Activated CD4-positive, alpha-beta T cell treated with anti-CD3 and anti-CD28 coated beads, Interleukin-2, amount 10 ng/mL, durations not matched to agents 24 days and 14 days (primary cell): ENCODE data around the gene IGFBP4. TPM values are rescaled to one million over a fixed set of nuclear protein-coding genes. Genes with fewer than 3 reads are reported as not detected.
A peak's percentile ranks its signal among the peaks of the same experiment; 100 is the strongest.

Source experiments
- DNase-seq: peaks from one replicate; pipeline ENCODE4 v3.0.0; 2022
- H3K27ac Mint-ChIP-seq: one replicate; pipeline ENCODE4 v1.8.0; 2022; ENCODE audit warnings: mild to moderate bottlenecking, mixed read lengths
- H3K27me3 Mint-ChIP-seq: one replicate; pipeline ENCODE4 v1.8.0; 2022; ENCODE audit warnings: mixed read lengths
- H3K36me3 Mint-ChIP-seq: one replicate; pipeline ENCODE4 v1.8.0; 2022; ENCODE audit warnings: low read depth, mild to moderate bottlenecking, mixed read lengths
- H3K4me1 Mint-ChIP-seq: one replicate; pipeline ENCODE4 v1.8.0; 2021; ENCODE audit warnings: mixed read lengths
- H3K4me3 Mint-ChIP-seq: one replicate; pipeline ENCODE4 v1.8.0; 2022; ENCODE audit warnings: mild to moderate bottlenecking, moderate library complexity, mixed read lengths
- H3K9me3 Mint-ChIP-seq: one replicate; pipeline ENCODE4 v1.8.0; 2021; ENCODE audit warnings: mixed read lengths
- intact Hi-C: fragments of 100-400 bp; cut with micrococcal nuclease; formaldehyde crosslinking; loops from one replicate; pipeline ENCODE4 v1.15.1; 2023
- total RNA-seq: library from RNA; stranded (reverse); gene quantifications from 2 replicates; pipeline ENCODE4 v1.2.3, GENCODE V29; 2022

IGFBP4 gene
- total RNA-seq, 1 donor from 2014 or later, result 113 TPM

DNA sequence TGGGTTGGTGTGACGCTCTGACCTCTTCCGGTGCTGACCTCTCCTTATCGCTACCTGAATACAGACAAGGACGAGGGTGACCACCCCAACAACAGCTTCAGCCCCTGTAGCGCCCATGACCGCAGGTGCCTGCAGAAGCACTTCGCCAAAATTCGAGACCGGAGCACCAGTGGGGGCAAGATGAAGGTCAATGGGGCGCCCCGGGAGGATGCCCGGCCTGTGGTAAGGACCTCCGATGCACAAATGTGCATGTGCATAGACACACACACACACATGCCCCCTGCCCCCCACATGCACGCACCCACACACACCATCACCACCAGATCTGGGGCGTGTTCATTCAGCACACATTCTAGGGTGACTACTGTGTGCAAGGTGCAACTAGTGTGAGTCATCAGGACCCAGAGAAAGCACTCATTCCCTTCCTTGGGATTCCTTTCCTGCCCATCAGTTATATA, 9.7 kb downstream of the IGFBP4 start:
- Mint-ChIP-seq H3K4me1 (peaks cover 36% of the 10 kb centered on the region), H3K36me3 (peaks cover 56% of the 10 kb centered on the region), H3K27me3 (no peaks in the 10 kb centered on the region), H3K27ac (peak overlapping the region; percentile 92), H3K9me3 (no peaks in the 10 kb centered on the region), H3K4me3 (no peak overlapping the region)
- intact Hi-C loops, result no loop called here
- no peak for DNase-seq

DNA sequence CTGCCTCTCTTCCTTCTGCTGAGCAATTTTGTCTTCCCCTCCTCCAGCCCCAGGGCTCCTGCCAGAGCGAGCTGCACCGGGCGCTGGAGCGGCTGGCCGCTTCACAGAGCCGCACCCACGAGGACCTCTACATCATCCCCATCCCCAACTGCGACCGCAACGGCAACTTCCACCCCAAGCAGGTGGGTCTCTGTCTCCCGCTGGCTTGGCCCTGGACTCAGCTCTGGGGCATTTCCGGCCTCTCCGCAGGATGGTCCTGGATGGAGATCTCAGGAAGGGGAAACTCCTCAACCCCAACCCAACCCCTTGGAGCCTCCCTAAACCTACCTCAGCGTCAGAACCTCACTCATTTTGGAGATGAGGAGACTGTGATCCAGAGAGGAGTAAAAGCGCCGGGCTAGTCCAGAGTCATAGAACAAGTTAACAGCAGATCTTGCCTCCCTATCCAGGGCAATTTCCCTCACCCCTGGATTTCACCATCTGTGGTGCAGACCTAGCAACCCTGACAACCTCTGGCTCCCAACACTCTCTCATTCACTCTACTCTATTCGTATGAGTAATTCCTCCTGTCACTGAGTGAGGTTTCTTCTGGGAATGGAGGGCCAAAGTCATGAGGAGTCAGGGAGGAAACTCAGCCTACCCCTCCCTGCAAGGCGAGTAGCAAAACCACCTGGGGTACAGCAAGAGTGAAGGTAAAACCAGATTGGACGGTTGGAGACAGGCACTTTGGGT, 10.8 kb downstream of the IGFBP4 start:
- H3K27me3 Mint-ChIP-seq, result no peaks in the 10 kb centered on the region
- no peak overlapping the region for H3K4me3 Mint-ChIP-seq
- intact Hi-C loops, result no loop called here
- peak overlapping the region; percentile 48 for H3K27ac Mint-ChIP-seq
- peaks cover 56% of the 10 kb centered on the region for H3K36me3 Mint-ChIP-seq
- DNase-seq, result no peak
- no peaks in the 10 kb centered on the region for H3K9me3 Mint-ChIP-seq
- peaks cover 29% of the 10 kb centered on the region for H3K4me1 Mint-ChIP-seq

DNA sequence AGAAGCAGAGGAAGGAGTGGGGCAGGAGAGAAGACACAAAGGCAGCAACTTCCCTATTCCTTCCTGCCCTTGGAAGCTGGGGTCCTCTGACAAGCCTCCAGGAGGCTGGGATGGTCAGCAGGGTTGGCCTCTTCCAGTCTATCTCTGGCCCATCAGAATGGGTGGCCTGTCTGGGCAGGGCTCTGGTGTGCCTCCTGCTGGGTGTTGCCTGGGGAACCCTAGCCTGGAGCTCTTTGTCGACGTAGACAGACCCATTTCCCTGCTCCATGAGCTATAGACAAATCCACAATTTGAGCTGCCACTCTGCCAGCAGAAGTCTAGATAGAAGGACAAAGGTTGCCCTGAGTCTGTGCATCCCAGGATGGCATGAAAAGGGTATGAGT, 11.4 kb downstream of the IGFBP4 start:
- Mint-ChIP-seq H3K4me3 (no peak overlapping the region), H3K27ac (peak overlapping the region; percentile 12), H3K4me1 (peaks cover 31% of the 10 kb centered on the region), H3K9me3 (no peaks in the 10 kb centered on the region), H3K36me3 (peaks cover 58% of the 10 kb centered on the region), H3K27me3 (no peaks in the 10 kb centered on the region)
- intact Hi-C loops, result no loop called here
- DNase-seq, result no peak

DNA sequence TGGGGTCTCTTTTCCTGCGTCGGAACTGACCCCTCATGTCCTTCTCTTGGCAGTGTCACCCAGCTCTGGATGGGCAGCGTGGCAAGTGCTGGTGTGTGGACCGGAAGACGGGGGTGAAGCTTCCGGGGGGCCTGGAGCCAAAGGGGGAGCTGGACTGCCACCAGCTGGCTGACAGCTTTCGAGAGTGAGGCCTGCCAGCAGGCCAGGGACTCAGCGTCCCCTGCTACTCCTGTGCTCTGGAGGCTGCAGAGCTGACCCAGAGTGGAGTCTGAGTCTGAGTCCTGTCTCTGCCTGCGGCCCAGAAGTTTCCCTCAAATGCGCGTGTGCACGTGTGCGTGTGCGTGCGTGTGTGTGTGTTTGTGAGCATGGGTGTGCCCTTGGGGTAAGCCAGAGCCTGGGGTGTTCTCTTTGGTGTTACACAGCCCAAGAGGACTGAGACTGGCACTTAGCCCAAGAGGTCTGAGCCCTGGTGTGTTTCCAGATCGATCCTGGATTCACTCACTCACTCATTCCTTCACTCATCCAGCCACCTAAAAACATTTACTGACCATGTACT, 13.2 kb downstream of the IGFBP4 start:
- Mint-ChIP-seq H3K27me3 (no peaks in the 10 kb centered on the region), H3K4me3 (no peak overlapping the region), H3K27ac (no peak overlapping the region), H3K9me3 (no peaks in the 10 kb centered on the region), H3K36me3 (peaks cover 54% of the 10 kb centered on the region), H3K4me1 (peaks cover 23% of the 10 kb centered on the region)
- intact Hi-C loops, result no loop called here
- no peak for DNase-seq

DNA sequence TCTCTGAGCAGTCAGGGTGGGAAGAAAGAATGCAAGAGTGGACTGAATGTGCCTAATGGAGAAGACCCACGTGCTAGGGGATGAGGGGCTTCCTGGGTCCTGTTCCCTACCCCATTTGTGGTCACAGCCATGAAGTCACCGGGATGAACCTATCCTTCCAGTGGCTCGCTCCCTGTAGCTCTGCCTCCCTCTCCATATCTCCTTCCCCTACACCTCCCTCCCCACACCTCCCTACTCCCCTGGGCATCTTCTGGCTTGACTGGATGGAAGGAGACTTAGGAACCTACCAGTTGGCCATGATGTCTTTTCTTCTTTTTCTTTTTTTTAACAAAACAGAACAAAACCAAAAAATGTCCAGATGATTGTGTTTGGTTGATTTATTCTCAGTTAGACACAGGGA, 14.1 kb downstream of the IGFBP4 start:
- peaks cover 49% of the 10 kb centered on the region for H3K36me3 Mint-ChIP-seq
- intact Hi-C loops, result no loop called here
- no peak for DNase-seq
- H3K4me1 Mint-ChIP-seq, result peaks cover 17% of the 10 kb centered on the region
- H3K27ac Mint-ChIP-seq, result peak overlapping the region; percentile 37
- no peaks in the 10 kb centered on the region for H3K9me3 Mint-ChIP-seq
- no peaks in the 10 kb centered on the region for H3K27me3 Mint-ChIP-seq
- no peak overlapping the region for H3K4me3 Mint-ChIP-seq

DNA sequence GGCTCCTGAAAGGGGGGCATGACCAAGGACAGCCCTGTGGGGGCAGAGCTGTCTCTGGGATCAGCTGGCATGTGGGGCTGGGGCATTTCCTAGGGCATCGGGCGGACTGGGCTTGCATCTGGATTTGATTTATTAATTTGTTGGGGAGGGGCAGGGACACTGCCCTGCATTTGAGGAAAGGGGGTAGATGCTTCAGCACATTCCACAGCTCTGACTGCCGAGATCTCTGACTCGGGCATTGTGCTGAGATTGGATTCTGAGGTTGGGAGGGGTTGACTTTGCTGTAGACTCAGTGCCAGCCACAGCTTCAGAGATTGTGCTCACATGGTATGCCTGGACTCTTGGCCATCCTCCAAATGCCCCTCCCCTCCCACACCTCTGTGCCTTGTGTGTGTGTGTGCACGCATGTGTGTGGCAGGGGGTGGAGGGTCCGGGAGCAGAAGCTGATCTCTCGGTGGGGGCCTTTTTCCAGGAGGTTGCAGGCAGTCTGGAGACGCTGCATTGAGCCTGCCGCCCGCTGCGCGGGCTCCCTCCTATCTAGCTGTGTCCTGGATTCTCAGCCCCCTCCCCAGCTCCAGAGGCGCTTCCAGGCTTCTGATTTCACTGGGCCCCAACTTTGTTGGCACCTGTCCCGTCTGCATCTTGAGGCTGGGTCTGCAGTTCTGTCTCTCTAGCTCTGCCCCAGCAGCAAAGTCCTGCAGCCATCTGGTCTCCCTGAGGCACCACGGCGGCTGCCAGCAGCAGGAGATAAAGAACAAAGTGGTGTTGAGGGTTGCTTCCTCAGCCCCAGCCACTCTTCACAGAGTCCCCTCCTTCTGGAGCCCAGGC, 14.9 kb downstream of the IGFBP4 start:
- intact Hi-C loops, result no loop called here
- no peak overlapping the region for H3K4me3 Mint-ChIP-seq
- H3K4me1 Mint-ChIP-seq, result peaks cover 12% of the 10 kb centered on the region
- H3K9me3 Mint-ChIP-seq, result no peaks in the 10 kb centered on the region
- H3K36me3 Mint-ChIP-seq, result peaks cover 41% of the 10 kb centered on the region
- no peak overlapping the region for H3K27ac Mint-ChIP-seq
- no peak for DNase-seq
- H3K27me3 Mint-ChIP-seq, result no peaks in the 10 kb centered on the region

DNA sequence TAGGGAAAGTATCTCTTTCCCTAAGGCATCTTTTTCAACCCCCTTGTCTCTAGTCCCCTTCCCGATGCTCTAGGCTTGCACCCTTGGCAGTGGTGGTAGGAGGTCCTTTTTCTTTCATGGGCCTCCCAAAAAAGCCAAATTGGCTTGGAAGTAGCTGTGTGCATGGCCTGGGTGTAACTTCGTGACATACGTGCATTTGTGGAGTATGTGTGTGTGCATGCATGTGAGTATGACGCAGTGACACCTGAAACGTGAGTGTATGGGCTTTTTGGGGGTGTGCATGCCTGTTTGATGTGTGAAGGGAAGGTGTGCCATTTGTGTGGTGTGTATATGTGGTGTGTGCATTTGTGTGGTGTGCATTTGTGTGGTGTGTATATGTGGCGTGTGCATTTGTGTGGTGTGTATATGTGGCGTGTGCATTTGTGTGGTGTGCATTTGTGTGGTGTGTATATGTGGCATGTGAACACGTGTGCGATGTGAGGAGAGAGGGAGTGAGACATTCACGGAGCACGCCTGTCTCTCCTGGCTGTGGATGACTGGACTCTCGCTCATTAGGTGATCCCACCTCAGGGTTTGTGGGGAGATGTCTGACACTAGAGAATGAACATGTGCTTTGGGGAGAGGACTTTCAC, 15.7 kb downstream of the IGFBP4 start:
- DNase-seq, result no peak
- H3K4me3 Mint-ChIP-seq, result no peak overlapping the region
- H3K36me3 Mint-ChIP-seq, result peaks cover 35% of the 10 kb centered on the region
- no peaks in the 10 kb centered on the region for H3K27me3 Mint-ChIP-seq
- intact Hi-C loops, result no loop called here
- peak overlapping the region; percentile 4 for H3K27ac Mint-ChIP-seq
- H3K4me1 Mint-ChIP-seq, result peaks cover 7% of the 10 kb centered on the region
- no peaks in the 10 kb centered on the region for H3K9me3 Mint-ChIP-seq

DNA sequence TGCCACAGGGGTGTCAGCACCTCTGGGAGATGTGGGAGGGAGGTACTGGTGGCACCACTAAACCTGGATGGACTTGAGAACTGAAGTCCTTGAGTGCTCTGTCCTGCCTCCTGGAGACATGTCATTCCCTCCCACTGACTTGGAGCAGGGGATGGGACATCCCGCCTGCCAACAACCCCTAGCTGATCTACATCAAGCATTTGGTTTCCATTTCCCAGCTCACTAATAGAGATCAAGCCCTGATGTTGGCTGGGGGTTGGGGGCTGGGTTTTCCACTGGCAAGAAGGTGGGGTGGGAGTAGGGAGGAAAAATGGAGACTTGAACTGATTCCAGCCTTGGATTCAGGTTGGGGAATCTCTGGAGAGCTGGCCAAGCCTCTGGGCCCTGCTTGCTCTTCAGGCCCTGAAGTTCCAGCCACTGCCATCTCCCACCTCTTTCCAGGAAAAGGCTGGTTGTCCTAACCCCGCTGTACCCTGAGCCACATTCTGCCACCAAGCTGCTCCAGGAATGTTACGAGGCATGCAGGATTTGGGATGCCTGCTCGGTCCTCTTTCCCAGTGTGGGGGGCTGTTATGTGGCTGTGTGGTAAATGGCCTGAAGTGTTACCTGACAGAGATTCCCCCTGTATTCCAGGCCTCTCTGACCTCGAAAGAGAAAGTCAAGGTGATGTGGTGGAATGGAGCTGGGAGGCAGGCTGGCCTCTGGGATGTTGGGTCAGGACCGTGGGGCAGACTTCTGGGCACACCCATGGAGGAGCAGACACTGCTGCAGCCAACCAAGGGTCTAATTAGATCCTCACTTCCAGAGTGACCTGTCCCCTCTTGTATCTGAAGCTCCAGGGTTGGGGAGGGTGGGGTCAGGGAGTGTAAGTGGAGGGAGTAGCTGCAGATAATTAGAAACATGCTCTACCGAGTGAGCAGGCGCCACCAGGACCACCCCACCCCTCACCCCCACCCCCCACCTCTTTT, 16.7 kb downstream of the IGFBP4 start:
- peaks cover 7% of the 10 kb centered on the region for H3K4me1 Mint-ChIP-seq
- H3K9me3 Mint-ChIP-seq, result no peaks in the 10 kb centered on the region
- no peaks in the 10 kb centered on the region for H3K27me3 Mint-ChIP-seq
- intact Hi-C loops, result no loop called here
- H3K27ac Mint-ChIP-seq, result no peak overlapping the region
- no peak for DNase-seq
- H3K4me3 Mint-ChIP-seq, result no peak overlapping the region
- peaks cover 27% of the 10 kb centered on the region for H3K36me3 Mint-ChIP-seq

DNA sequence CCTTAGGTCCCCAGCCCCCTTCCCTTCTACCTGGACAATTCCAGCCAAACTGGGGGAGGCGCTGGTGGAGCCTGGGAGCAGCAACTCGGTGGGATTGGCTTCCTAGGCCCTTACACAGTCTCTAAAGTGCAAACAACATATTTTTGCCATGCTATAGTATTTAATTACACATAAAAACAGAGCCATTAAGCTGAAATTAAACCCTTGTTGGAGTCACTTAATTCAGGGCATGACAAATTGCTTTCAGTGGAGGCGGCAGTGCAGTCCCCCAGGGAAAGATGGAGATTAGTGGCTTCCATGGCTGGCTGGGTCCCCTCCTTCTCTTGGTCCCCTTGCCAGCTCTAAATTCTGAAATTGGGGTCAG, 17.3 kb downstream of the IGFBP4 start:
- Mint-ChIP-seq H3K4me3 (no peak overlapping the region), H3K27ac (no peak overlapping the region), H3K9me3 (no peaks in the 10 kb centered on the region), H3K27me3 (no peaks in the 10 kb centered on the region), H3K4me1 (peaks cover 7% of the 10 kb centered on the region), H3K36me3 (peaks cover 24% of the 10 kb centered on the region)
- DNase-seq, result no peak
- intact Hi-C loops, result no loop called here

DNA sequence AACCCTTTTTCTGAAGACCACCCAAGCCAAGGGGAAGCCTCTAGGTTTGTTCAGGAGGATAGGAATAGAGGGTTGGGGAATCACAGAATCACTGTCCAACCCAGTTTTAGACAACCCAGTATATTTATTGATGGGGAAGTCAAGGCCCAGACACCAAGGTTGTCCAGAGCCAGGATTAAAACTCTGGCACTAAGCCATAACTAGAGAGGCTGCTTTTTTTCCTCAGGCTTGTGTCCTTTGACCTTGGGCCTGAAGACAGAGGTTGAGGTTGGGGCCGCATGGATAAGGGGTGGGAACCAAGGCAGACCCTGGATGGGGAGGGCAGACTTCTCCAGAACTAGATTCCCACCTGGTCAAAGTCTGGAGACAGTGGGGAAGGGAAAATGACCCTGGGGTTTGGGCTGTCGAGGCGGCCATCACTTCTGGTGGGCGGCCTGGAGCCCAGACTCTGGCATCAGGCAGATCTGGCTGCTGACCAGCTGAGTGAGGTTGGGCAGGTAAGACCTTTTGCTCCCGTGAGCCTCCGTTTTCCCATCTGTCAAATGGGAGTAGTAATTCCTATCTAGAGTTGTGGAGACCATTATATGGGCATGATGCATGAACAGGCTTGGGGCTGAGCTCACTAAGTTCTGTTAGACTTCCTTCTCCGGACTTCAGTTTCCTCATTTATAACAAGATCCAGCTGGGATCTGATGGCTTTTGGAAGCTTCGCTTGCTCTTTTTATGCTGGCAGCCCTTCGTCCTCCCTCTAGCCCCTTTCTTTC, 17.9 kb downstream of the IGFBP4 start:
- intact Hi-C loops, result no loop called here
- H3K9me3 Mint-ChIP-seq, result no peaks in the 10 kb centered on the region
- peaks cover 7% of the 10 kb centered on the region for H3K4me1 Mint-ChIP-seq
- DNase-seq, result no peak
- H3K27me3 Mint-ChIP-seq, result peaks cover 4% of the 10 kb centered on the region
- H3K36me3 Mint-ChIP-seq, result peaks cover 19% of the 10 kb centered on the region
- H3K27ac Mint-ChIP-seq, result peak overlapping the region; percentile 15
- H3K4me3 Mint-ChIP-seq, result no peak overlapping the region

DNA sequence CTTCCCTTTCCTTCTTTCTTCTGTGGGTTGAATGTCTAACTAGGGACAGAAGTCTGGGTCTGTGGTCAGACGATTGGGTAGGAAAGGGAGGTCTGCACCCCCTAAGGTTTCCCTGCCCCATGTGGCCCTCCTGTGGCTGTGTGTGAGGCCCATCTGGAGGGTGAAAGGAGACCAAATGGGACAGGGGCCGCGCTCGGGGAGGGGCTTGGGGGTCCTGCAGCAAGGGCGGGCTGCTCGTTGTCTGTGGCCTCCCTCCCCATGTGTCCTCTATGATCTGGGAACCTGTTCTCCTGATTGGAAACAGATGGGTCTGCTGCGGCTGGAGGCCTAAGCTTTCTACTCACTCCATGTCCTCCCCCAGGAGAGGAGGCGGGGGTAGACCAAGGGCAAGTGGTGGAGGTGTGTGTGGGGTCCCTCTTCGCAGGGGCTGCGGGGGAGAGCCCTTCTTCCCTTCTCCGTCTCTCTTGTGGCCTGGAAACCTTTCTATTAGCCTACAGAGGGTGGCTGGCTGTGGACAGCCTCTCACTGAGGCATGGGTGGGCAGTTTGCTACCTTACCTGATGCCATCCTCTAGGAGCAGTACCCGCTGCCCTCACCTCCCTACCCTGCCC, 18.6 kb downstream of the IGFBP4 start:
- peaks cover 4% of the 10 kb centered on the region for H3K27me3 Mint-ChIP-seq
- no peaks in the 10 kb centered on the region for H3K9me3 Mint-ChIP-seq
- peak overlapping the region; percentile 15 for H3K27ac Mint-ChIP-seq
- no peak for DNase-seq
- peaks cover 15% of the 10 kb centered on the region for H3K36me3 Mint-ChIP-seq
- H3K4me1 Mint-ChIP-seq, result peaks cover 9% of the 10 kb centered on the region
- intact Hi-C loops, result no loop called here
- H3K4me3 Mint-ChIP-seq, result no peak overlapping the region

DNA sequence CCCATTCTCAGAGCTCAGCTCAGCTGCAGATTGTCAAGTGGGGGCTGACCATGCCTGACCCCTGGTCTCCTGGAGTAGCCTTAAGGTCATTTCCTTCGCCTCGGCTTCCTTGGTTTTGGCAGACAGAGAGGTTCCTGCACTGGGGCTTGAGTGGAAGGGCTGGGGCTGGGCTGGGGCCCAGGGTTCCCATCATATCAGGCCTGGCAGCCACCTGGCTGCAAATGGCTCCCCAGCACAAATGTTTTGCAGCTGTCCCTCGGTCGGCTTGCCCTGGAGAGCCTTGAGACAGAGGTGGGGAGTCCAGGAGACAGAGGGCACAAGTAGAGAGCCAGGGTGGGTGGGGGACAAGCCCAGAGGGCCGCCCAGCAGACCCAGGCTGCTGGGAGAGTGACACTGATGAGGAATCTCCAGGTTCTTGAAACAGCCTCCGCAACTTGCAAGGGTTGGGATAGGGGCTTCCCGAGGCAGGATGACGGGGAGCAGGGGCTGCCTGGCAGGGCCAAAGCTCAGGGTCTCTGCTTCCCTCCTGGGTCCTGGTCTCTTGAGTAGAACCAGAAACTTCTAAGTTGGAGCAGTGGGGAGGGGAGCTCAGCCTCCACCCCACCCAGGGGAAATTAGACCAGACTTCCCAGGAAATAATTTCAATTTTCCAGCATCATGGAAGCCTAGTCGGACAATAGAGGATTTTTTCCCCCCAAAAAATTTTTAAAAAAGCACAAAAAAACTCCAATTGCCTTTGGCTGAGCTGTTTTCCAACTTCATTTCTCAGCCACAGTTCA, 19.3 kb downstream of the IGFBP4 start:
- peaks cover 4% of the 10 kb centered on the region for H3K27me3 Mint-ChIP-seq
- peaks cover 10% of the 10 kb centered on the region for H3K36me3 Mint-ChIP-seq
- H3K4me3 Mint-ChIP-seq, result no peak overlapping the region
- DNase-seq, result no peak
- H3K4me1 Mint-ChIP-seq, result peaks cover 9% of the 10 kb centered on the region
- H3K27ac Mint-ChIP-seq, result no peak overlapping the region
- intact Hi-C loops, result no loop called here
- no peaks in the 10 kb centered on the region for H3K9me3 Mint-ChIP-seq
